Stimulated activated CD8-positive, alpha-beta memory T cell treated with anti-CD3 and anti-CD28 coated beads, Interleukin-12 subunit alpha, Interleukin-12 subunit beta, amount 100 ng/mL, for 24 hours (primary cell): Measurements from ENCODE around the gene MCL1.
"Not testable (repeated sequence)": the region's sequence is repeated elsewhere in the genome, so short reads cannot be mapped to it uniquely, and the experiment has no call there.

ENCODE experiments used
- DNase-seq: peaks from one replicate; pipeline ENCODE4 v3.0.0-alpha.2; 2020; ENCODE audit errors: extremely low read depth

MCL1 gene

DNA sequence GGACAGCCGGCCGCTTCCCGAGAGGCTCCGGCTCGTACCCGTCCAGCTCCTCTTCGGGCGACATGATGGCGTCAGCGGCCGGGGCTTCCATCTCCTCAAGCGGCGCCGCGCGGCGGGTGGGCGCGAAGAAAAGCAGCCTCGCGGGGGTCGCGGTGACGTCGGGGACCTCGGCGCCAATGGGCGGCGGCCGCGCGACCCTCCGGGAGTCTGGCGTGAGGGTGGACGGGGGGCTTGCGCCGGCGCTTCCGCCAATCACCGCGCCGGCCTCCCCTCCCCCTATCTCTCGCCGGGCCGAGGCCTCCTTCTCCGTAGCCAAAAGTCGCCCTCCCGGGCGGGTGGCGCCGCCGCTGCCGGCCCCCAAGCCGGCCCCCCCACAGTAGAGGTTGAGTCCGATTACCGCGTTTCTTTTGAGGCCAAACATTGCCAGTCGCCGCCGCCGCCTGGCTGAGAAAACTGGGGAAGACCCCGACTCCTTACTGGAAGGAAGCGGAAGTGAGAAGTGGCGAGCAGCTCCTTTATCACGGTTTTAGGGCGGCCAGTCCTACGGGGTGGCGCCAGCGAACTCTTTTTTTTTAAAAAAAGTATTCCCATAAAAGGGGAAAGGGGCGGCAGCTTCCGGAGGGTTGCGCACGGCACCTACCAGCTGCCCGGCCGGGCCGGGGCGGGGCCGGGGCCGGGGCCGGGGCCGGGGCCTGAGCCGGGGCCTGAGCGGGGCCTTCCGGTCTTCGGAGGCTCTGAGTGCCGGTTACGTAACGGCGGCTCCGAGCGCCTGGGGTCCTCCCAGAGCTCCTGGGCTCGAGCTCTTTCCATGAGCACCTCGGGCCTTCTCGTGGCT, at the start of gene MCL1:
Gene MCL1 (minus strand): TSS at position 501 of the 835 bp plus-strand sequence. CDS start 80 bp downstream, at position 421.
- peak; percentile 77 for DNase-seq

- no peak for DNase-seq
Observed at GRCh38 chr1:150628766-150629114, 49.3 kb upstream of the MCL1 start.

DNA sequence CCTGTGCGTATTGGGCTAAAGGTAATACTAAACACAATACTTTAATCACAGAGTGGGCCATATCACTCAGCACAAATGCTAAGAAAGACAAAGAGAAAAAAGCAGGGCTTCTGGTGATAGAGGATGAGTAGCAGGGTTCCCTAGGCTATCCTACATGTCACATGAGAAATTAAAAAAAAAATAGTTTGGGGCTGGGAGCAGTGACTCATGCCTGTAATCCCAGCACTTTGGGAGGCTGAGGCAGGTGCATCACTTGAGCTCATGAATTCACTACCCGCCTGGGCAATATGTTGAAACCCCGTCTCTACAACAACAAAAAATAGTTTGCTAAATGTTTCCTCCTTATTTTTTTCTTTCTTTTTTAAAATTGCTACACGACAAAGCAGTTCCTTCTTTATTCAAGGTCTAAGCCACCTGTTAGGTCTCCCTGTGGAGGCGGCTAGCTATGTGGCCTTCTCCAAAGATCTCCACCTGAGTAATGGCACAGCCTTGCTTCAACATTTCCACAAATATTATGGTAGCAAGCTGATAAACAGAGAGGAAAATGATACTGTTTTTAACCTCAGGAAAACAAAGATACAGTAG, 48.5 kb upstream of the MCL1 start:
- DNase-seq: no peak

DNA sequence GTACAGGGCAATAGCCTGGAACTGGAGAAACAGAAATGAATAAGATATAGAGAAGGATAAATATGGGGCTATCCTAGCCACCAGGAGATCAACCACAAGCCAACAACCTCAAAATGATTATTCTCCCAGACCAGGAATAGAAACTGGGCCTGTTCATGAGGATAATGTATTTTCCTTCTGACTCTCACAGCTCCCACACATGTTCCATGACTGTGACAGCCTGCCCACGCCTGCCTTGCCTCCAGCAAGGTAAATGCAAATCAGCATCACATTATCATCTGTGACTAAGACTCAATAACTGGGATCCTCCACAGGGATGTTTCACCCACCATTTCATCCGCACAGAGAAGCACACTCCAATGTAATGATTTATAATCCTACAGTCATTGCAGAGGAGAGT, 46.7 kb upstream of the MCL1 start:
- no peak for DNase-seq

DNA sequence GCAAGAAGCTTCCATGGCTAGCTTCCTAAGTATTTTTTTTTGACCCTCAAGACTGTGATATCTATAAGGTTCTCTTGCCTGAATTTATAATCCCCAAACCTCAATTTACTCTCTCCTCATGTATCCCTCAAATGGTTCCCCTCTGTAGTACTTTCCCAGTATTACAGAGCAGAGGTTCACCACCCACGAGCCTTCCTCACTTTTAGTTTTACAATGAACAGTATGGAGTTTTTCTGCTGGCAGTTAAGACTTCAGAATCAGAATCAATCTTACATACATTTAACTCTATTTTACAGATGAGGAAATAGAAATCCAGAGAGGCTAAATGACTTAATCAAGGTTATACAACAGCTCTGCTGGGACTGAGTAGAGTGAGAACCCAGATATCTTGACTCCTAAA, 45.1 kb upstream of the MCL1 start:
- not testable (repeated sequence) for DNase-seq

GRCh38 chr1:150624134-150624533, 44.7 kb upstream of the MCL1 start:
- DNase-seq: not testable (repeated sequence)

DNA sequence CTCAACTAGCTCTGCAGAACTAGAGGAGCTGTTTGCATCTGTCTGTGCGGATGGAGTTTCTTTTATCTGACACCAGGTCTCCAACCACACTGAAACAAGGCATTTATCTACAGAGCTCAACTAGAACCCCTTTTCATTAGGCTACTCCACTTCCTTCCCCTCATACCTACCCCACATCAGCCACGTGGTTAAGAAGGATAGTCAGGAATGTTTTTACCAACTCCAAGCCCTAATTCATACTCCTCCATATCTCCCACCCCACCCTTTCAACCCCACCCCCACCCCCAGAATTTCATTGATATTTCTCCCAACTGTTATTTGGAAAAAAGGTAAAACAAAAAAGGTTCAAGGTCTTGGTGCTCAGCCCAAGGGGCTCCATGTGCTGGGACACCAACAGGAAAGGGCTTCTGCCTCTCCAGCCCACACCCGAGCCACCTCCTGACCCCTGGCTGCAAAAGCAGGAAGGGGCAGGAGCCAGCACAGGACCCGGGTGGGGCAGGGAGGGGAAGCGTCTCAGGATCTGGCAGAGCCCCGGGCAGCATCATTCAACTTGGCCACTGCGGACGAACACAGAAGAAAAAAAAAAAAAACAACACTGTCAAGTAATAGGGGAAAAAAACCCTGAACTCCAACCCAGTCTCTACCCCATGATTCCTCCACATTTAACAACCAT, 43.0 kb upstream of the MCL1 start:
- no peak for DNase-seq

- no peak for DNase-seq
Observed at GRCh38 chr1:150621497-150622302, 42.3 kb upstream of the MCL1 start.

GRCh38 chr1:150620919-150621318, 41.5 kb upstream of the MCL1 start:
- no peak for DNase-seq

GRCh38 chr1:150619576-150620509, 40.4 kb upstream of the MCL1 start:
- no peak for DNase-seq

GRCh38 chr1:150615346-150616201, 36.2 kb upstream of the MCL1 start:
- DNase-seq: no peak

- no peak for DNase-seq
Observed at GRCh38 chr1:150613061-150613920, 33.9 kb upstream of the MCL1 start.

- no peak for DNase-seq
Observed at GRCh38 chr1:150612014-150612345, 32.6 kb upstream of the MCL1 start.

DNA sequence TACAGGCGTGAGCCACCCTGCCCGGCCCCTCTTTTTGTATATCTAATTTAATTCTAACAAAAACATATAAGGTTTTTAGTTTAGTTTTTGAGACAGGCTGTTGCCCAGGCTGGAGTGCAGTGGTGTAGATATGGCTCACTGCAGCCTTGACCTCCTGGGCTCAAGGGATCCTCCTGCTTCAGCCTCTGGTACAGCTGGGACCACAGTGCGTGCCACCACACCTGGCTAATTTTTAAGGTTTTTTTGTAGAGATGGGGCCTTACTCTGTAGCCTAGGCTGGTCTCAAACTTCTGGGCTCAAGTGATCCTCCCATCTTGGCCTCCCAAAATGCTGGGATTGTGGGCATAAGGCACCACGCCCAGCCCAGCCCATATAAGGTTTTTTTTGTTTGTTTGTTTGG, 31.2 kb upstream of the MCL1 start:
- no peak for DNase-seq

DNA sequence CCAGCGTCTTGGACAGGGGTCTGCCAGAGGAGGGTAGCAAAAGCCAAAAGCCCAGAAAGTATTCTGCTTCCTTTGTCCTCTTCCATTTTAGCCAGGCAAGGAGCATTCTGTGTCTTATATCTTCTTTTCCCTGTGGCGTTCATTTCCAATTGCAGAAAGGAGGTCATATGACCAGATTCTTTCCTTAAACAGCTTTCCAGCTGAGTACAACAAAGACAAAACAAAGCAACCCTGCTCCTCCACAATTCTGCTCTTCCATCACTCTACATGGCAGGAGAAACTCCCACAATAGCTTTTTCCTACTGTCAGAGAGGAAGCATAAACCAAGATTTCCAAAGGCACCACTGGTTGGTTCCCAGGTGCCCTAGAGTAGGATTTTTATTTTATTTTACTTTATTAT, 30.3 kb upstream of the MCL1 start:
- DNase-seq: no peak

- no peak for DNase-seq
Observed at GRCh38 chr1:150606463-150607142, 27.2 kb upstream of the MCL1 start.

GRCh38 chr1:150605451-150605731, 26.0 kb upstream of the MCL1 start:
- not testable (repeated sequence) for DNase-seq

DNA sequence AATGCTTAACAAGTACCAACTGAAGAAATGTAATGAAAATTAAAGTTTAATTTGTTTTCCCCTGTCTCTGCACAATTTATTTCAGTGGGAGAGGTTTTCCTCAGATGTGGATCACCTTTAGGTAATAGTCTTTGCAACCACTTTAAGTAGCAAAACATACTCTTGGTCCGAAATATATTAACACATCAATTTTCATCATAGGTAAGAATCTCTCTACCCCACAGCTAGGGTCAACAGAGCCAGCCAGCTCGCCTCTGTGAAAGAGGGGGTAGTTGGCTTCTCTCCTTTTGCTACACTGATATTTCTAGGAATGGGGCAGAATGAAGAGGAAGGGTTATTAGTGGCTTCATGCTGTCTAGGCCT, 24.8 kb upstream of the MCL1 start:
- no peak for DNase-seq

DNA sequence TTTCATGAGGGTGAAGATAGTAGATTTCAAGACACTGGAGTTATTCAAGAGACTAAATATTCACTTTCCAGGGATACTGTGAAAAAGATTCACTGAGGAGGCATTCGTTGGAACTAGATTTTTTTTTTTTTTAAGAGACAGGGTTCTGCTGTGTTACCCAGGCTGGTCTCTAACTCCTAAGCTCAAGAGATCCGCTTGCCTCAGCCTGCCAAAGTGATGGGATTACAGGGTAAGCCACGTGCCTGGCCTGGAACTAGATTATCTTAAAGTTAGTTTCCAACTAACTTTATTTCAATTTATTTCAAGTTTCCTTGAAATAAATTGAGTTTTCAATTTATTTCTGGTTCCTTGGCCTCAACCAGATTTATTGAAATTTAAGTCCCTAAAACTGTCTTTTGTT, 24.3 kb upstream of the MCL1 start:
- DNase-seq: no peak
